GM21526 (cell line): ENCODE results near the gene MSRB3.

Experiments
- ATAC-seq: cut with Tn5 transposase; IDR thresholded peaks from one replicate; pipeline ENCODE4 v1.9.1; 2021; ENCODE audit warnings: moderate library complexity; ENCODE audit not compliant: unreplicated experiment, low FRiP score

MSRB3 gene

DNA sequence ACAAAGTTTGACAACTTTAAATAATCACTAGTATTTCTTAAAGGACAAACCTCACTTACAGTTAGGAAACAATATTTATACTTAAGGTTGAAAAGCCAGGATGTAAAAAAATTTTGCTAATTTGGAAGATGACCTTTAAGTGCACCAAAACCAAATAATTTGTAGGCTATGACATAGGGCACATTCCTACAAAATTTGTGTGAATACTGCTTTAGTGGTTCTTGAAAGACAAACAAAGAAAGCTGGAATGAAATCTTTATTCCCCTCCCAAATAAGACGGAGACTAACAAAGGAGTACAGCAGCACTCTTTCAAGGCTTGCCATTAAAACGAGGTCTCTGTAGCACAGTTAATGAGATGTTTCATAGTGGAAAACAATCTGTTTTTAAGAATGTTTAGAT is 45.6 kb downstream of the MSRB3 start:
- ATAC-seq = no peak

DNA sequence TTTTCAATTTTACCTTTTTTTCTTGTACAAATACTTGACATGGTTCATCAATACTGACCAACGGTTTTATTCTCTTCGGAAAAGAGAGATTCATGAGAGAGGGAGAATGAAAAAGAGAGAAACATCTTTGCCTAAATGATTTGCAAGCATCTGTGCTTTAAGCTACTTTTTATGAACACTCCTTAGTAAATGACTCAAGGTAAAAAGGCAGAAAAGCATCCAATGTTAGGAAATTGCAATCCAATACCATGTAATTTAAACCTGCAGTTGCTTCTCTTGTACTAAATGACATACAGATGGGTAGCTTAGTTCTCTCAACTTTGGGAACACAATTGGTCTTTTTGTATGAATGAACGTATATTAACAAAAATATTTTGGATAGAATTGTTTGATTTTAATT is 46.1 kb downstream of the MSRB3 start:
- no peak for ATAC-seq

DNA sequence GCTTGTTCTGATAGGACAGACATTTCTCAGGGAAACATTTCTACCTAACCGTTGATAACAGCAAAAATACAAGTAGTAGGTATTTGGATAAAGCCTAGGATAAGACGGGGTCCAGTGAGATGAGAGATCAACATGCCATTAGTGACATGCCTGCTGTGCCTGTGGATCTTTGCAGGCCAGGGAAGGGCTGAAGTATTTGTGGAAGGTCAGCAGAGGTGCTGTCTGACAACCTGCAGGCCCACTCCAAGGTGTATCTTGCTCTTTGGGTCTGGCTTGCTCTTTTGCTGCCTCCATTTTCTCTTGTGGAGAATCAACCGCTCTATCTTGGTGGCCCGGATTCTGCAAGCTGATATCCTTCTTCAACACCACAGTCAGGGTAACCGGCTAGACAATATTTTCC is 46.7 kb downstream of the MSRB3 start:
- no peak for ATAC-seq

DNA sequence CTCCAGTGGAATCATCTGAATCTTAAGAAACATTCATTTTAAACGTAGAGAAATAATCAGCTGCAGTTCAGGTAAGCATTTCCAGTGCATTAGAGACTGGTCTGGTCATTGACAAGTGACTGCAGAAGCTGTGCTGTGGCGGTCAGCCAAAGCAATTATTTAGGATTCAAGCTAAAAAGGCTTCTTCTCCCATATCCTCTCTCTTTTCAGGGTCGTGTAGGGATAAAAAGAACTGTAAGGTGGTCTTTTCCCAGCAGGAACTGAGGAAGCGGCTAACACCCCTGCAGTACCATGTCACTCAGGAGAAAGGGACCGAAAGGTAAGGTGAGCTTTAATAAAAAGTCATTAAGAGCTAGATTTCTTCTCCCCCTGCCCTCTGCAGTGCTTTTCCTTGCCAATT is 48.1 kb downstream of the MSRB3 start:
- no peak for ATAC-seq

DNA sequence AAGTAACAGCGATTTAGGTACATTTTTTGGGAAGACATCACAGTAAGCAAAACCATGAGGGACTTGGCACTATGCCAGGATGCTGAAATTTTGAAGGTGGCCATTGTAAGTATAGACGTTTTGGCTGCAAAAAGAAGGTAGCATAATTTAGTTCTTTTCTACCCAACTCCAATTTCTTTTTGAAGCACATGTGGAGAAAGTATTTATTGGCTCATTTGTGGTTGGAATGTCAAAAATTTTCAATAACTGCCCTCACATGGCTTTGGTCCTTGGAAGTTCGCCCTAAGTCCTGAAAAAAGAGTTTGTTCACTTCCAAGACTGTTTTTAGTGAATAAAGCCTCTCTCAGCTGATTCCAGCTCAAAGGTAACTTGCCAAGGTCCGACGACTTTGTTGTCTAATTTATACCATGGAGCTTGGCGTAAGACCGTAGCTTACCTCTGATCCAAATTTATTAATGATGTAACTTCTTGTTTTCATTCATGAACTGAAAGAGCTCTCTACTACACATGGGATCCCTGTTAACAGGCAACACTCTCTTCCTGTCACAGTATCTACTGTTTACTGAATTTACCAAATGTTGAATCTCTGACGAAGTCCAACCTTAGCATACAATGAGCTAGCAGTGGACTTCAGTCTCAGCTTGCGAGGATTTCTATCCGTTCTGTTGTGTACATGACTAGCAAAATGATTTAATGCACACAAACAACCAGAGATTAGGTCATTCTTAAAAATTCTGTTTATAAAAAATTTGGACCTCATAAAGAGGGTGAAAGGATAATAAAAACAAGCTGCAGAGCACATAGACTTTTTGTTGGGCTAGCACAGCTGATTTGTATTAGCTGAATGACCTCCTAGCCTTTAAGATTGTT is 49.0 kb downstream of the MSRB3 start:
- ATAC-seq = no peak

DNA sequence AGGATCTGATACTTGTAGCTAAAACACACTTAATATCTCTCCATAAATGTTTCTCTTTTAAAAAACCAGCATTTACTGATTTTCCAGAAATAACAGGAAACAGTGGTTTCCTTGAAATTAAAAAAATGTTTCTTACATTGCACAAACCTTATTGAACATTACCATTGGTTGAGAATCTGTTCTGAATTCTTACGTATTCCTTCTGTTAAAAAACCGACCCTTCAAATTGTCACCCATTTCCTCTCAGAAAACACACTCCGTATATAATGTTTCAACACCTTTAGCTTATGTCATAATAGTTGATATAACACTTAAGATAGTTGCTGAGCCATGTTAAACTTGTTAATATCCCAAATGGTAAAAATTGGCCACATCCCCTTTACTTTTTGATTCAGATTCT is 51.2 kb downstream of the MSRB3 start:
- no peak for ATAC-seq

DNA sequence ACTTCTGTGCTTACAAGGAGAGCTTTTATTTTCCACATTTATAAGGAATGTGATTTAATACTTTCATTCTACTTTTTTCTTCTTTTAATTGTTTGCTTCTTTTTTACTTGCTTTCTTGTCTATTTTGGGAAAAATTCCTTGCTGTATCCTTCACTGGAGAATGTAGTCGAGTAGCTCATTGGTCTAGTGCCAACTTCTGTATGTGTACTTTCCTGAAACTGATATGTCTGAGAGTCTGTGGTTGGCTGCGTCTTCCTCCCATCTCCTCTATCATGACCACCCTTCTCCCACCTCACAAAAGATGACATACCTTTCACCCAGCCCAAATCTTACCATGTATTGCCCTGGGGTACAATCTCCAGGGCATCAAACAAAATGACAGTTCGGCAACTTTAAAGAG is 51.8 kb downstream of the MSRB3 start:
- no peak for ATAC-seq

DNA sequence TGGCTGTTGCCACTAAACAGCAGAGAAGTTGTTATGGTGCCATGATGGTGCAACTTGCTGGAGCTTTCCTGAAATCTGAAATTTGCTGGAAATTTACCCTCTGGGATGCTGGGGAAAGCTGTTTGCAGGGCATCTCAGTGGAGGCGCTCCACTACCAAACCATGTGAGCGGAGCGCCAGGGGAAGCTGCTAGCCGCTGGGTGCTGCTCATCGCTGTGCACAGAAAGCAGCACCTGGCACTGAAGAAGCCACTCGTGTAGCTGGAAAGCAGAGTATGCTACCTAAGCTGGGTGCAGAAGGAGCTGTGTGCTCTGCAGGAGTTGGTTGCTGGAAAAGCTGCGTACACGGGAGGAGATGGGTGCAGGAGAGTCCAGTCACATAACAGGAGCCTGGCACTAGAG is 53.0 kb downstream of the MSRB3 start:
- ATAC-seq = no peak

DNA sequence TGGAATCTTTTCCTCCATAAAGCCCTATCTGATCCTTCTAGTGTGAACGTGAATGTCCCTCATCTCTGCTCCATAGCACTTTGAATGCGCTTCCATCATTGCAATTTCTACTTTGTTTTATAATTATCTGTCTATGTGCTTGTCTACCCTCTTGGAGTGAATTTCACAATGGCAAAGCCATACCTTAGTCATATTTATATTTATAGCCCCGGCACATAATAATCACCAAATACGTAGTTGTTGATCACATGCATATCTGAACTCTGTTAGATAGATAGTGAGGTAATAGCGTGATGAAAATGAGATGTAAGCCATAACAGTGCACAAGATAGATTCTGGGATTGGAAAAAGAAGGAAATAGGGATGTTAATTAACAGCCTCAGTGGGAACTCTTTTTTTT is 55.2 kb downstream of the MSRB3 start:
- no peak for ATAC-seq

DNA sequence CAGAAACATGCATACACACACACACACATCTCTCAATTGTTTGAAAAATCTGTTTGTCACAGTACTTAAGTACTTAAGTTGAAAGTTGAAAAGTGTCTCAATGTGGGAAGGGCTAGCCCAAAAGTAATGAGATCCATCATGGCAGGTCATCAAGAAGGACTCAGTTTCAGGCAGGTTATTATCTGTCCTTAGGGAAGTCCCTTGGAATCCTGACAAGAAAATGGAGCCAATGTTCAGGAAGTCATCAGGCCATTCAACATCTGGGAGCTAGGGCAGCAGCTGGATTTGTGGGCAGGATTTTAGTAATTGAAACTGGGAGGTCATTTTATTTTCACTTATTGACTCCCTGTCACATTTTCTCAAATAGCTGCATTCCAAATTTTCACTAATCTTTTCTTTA is 56.0 kb downstream of the MSRB3 start:
- no peak for ATAC-seq

DNA sequence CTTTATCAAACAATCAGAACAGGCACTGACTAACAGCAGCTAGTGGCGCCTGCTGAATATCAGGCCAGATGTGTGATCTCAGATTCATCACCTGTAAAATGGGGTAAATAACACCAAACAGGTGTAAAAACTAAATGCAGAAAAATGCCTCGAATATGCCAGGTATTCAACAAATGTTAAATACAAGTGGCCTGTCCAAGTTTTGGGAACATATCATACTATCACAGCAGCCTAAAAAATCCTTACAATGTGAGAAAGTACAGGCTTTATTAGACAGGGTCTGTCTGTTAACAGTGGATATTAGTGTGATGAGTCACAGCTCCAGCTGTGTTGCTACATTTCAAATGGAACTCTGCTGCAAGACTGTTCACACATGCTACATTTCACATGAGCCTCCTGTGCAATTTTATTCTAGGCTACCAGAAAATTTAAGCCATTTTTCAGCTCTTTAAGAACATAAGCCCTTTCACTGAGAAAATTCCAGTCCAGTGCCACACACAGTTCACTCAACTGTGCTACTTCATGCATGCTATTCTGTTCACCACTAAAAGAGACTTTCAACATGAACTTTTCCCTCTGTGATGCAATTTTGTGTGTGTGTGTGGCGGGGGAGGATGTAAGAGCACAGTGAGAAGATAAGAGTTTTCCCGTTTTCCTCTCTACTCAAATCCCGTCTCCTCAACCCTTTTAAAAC is 56.7 kb downstream of the MSRB3 start:
- no peak for ATAC-seq

DNA sequence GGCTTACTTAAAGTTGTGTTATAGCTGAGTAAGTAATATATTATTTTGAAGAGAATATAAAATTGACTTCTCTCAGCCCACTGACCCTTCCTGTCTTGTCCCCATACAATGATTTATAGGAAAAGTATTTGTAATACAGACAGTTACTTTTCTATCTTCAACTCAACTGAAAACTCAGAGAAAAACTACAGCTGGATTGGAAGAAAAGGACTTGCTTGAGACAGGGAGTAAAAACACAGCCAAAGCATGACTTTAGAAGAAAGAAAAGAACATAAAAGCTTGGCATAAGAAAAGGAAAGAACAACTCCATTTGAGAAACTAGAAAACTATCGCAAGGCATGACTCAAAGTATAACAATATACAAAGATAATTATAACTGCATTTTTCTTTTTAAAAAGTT is 57.5 kb downstream of the MSRB3 start:
- no peak for ATAC-seq

DNA sequence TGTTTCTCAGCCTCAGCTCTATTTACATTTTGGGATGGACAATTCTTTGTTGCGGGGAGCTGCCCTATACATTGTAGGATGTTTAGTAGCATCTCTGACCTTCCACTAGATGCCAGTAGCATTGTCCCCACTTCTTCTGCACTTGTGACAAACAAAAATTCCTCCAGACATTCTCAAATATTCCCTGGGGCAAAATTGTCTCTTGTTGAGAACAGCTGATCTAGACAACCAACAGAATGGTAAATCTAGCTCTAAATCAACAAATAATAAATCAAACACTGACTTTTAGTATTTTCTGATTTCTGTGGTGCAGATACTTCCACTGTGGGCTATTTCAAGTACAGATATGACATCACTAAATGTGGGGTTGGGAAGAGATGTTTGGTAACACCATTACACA is 60.7 kb downstream of the MSRB3 start:
- ATAC-seq = no peak

DNA sequence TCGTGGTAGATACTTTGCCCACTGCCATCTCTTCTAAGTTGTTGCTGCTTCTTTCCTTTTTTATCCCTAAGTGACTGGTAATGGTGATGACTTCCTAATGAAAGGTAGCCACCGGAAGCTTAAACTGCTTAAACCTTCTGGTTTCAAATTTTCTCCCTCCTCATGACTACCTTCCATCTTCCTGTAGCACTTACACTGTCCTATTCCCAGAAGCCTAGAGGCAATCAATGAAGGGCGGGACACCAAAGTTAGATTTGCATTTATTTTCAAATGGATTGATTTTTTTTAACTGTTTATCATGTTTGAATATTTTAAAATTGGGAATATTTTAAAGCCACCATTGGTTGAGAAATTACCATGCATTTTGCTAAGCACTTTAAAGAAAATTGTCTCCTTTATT is 64.7 kb downstream of the MSRB3 start:
- ATAC-seq = no peak

DNA sequence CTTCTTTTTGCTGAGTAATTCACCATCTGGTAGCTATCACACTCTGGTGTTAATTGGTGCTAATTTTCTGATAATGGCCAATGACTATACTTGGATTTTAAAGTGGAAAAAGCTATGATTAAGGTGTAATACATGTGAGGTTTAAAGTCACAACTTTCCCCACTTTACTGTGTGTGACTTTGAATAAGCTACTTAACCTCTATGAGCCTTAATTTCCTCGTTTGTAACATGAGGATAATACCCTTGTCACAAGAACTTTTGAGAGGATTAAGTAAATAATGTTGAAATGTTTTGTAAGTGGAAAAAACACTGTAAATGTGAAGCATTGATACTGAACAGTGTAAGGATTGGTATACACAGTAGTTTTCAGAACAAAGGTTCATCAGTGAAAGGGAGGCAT is 65.3 kb downstream of the MSRB3 start:
- ATAC-seq = no peak

DNA sequence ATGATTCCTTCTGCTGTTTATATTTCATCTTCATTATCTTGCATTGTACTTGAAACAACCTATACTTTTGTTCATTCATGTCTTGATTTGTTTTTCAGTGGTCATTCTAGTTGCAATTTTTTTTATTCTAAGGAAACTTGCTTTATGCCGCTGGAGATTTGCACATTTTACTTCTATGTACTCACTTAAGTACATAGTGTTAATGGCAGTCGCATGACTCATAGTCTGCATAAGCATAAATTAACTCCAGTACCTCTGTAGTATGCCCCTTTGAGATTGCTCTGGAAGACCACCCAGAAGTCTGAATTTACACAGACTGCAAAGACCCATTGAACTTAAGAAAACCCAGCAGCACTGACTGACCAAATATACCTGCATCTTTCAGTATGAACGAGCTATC is 77.0 kb downstream of the MSRB3 start:
- no peak for ATAC-seq

DNA sequence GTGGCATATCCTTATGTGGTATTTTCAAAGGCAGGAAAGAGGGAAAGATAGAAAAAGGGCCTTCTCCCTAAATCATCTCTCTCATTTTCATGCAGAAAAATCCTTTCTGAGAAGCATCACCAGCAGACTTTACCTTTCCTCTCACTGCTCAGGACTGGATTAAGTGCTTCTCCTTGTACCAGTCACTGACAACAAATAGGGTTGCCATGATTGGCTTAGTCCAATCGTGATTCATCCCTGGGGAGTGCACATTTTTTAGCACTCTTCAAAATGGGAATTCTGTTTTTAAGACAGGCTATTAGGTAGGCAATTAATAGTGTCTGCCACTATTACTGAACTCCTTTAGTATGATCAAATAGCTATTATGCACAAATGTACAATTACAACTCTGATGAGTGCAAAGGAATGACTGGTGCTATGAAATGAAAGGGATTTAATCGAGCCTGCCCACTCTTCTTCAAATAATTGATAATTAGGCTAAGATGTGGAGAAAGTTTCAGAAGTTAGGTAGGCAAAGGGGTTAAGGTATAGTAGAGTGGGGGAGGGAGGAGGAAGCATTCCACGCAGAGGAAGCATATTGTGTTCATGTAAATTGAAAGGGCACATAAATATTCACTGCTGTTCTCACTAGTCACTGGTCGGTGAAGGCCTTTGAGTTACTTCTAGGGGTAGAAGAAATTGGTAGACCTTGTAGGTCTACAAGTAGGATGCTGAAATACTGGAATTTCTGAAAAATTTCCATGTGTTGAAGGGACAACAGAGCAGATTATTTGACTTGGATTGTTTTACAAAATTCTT is 84.0 kb downstream of the MSRB3 start:
- ATAC-seq = no peak

DNA sequence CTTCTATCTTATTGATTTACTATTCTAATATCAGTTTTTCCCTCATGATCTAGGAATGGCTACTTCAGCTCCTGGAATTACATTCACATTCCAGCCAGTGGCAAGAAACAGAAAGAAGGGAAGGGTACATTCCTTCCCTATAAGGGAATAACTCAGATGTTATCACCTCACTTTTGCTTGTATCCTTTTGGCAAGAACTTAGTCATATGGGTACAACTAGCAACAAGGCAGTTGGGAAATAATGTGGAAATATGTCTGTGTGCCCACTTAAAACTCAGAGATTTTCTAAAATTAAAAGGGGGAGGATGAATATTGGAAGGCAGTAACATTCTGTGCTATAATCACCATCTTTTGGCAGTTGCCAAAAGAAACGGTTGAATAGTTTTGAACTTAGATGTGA is 85.6 kb downstream of the MSRB3 start:
- ATAC-seq = no peak

DNA sequence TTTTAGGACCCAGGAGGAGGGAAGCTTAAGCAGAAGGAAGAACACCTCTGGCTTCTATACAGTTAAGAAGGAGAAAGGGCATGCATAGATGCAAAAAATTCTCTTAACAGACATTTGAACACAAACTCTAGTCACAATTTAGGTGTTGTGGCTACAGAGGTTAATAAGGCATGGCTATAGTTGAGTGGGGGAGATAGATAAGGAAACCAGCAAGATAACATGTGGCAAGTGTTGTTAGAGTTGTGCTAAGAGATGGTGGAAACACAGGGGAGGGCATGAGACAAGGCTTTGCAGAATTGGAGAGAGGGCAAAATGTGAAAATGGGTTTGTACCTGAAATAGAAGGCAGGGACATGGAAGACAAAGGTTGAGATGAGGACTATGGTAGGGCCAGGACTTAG is 88.9 kb downstream of the MSRB3 start:
- ATAC-seq = no peak

DNA sequence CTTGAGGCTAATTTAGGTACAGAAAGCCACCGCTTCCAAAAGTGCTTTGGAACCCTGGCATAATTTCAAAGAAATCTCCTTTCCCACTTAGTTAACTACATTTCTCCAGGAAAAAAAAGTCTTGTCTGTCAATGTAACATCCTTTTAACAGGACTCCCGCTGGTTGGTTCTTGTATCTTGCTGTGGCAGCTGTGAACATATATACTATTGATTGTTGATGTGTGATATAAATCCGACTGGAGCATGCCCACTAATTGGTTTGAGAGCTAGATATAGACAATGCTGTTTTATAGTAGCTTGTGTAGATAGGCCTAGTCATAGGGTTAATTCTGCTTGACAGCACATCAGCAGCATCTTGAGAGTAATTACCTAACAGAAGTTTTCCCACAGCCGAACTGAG is 89.6 kb downstream of the MSRB3 start:
- ATAC-seq = no peak

DNA sequence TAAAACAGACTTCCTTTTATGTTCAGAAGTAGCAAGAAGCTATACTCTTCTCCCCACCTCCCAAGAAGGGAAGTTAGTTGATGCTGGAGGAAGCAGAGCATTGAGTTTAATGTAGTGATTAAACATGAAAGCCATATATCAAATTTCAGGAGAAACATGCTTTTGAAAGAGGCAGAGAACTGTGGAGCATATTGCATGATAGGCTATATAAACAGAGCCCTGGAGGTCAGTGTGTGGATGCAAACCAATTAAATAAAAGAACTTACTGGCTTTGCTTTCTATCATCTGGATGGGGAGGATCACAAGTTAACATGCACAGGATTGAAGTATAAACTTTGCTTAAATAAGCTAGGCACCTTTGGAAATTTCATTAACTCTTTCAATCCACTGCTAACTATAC is 94.1 kb downstream of the MSRB3 start:
- no peak for ATAC-seq
